BE2C (cell line): ENCODE data around the gene EIF2B2.
A peak's percentile ranks its signal among the peaks of the same experiment; 100 is the strongest.

ENCODE experiments used
- DNase-seq: peaks from one replicate; pipeline ENCODE4 v3.0.0-alpha.2; 2020
- H3K27me3 ChIP-seq: fragments of 250-450 bp; sonication (Bioruptor Pico); 2 replicates; pipeline ENCODE4 v1.5.1; 2020; ENCODE audit warnings: mild to moderate bottlenecking
- H3K36me3 ChIP-seq: fragments of 250-450 bp; sonication (Bioruptor Pico); 2 replicates; pipeline ENCODE4 v1.5.1; 2020; ENCODE audit warnings: mild to moderate bottlenecking
- H3K4me1 ChIP-seq: fragments of 250-450 bp; sonication (Bioruptor Pico); 2 replicates; pipeline ENCODE4 v1.5.1; 2020
- H3K4me3 ChIP-seq: 2 replicates; pipeline ENCODE4 v1.5.1; 2011; ENCODE audit warnings: low read depth, low read length
- H3K9me3 ChIP-seq: fragments of 250-450 bp; sonication (Bioruptor Pico); 2 replicates; pipeline ENCODE4 v1.5.1; 2020
- TF ChIP-seq, protein P1 (sequence below): IDR thresholded peaks from 2 replicates; pipeline ENCODE4 v1.5.1; 2012; ENCODE audit warnings: mild to moderate bottlenecking, low read depth, low read length

EIF2B2 gene

DNA sequence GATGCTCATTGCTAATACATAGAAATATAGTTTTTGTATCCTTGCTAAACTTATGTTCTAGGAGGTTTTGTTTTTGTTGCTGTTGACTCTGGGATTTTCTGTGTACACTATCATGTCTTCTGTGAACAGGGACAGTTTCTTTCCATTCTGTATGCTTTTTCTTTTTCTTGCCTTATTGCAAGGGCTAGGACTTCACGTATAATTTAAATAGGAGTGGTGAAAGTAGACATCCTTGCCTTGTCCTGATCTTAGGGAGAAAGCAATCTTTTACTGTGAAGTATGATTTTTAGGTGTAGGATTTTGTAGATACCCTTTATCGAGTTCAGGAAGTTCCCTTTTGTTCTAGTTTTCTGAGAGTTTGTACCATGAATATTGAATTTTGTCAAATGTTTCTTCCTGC, 1.5 kb upstream of the EIF2B2 start:
- no peak for DNase-seq
- Histone ChIP-seq H3K4me1 (no peaks in the 10 kb centered on the region), H3K27me3 (no peaks in the 10 kb centered on the region), H3K9me3 (no peaks in the 10 kb centered on the region), H3K4me3 (no peak overlapping the region), H3K36me3 (peaks cover 11% of the 10 kb centered on the region)
- TF ChIP-seq, protein P1, sequence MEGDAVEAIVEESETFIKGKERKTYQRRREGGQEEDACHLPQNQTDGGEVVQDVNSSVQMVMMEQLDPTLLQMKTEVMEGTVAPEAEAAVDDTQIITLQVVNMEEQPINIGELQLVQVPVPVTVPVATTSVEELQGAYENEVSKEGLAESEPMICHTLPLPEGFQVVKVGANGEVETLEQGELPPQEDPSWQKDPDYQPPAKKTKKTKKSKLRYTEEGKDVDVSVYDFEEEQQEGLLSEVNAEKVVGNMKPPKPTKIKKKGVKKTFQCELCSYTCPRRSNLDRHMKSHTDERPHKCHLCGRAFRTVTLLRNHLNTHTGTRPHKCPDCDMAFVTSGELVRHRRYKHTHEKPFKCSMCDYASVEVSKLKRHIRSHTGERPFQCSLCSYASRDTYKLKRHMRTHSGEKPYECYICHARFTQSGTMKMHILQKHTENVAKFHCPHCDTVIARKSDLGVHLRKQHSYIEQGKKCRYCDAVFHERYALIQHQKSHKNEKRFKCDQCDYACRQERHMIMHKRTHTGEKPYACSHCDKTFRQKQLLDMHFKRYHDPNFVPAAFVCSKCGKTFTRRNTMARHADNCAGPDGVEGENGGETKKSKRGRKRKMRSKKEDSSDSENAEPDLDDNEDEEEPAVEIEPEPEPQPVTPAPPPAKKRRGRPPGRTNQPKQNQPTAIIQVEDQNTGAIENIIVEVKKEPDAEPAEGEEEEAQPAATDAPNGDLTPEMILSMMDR: no peak

DNA sequence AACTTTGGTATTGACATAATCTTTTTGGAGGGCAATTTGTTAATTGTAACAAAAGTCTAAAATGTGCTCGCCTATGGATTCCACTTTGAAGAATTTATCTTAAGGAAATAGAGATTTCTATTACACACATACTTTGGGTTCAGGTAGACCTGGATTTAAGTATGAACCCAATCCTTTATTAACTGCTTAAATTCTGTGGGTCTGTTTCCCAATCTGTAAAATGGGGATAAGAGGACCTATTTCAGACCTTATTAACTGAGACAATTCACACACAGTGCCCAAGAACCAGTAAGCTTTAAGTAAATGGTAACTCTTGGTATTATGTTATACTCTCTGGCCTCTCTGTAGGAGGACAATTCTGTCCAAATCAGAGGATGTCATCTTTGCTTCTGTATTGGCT, 822 bp upstream of the EIF2B2 start:
- TF ChIP-seq, protein P1: no peak
- Histone ChIP-seq H3K4me1 (no peaks in the 10 kb centered on the region), H3K36me3 (peaks cover 18% of the 10 kb centered on the region), H3K9me3 (no peaks in the 10 kb centered on the region), H3K4me3 (peak overlapping the region; percentile 97), H3K27me3 (no peaks in the 10 kb centered on the region)
- DNase-seq: no peak

DNA sequence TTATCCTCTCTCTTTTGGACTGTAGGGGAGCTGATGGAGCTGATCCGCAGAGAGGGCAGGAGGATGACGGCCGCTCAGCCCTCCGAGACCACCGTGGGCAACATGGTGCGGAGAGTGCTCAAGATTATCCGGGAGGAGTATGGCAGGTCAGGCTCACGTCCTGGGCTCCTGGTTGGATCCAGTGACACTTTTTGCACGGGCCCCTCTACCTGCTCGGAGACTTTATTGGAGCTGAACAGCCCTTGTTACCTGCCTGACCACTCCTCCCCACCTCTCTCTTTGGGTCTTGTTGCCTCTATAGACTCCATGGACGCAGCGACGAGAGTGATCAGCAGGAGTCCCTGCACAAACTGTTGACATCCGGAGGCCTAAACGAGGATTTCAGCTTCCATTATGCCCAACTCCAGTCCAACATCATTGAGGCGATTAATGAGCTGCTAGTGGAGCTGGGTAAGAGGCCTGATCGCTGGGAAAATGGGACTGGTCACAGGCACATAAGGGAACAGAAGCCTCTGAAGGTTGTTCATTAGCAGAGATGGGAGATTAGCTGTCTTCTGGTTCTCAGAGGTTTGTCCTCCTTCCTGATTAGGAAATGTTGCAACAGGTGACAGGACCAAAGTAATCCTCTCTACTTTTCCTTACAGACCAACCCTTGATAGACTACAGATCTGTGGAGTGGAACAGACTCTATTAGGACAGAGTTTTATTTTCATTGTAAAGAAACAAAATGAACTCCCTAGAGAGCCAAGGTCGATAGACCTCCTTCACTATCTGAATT, 718 bp downstream of the EIF2B2 start:
- DNase-seq: no peak
- H3K4me1 ChIP-seq: no peaks in the 10 kb centered on the region

DNA sequence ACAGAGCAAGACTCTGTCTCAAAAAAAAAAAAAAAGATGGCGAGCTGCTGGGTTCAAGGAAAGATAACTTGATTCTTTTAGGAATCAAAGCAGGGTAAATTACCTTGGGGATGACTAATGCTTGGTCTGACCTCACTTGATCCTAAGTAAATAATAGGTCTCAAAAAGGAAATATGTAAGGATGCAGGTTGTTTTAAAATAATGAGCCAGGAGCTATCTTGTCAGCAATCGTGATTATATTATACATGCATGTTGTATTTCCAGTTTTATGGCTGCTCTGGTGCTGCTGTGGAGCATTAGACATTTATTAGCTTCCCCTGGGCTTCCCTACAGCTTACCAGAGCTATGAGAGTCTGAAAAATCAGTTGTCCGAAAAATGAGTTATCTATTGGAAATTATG, 2.6 kb downstream of the EIF2B2 start:
- Histone ChIP-seq H3K36me3 (peaks cover 52% of the 10 kb centered on the region), H3K9me3 (no peaks in the 10 kb centered on the region), H3K27me3 (no peaks in the 10 kb centered on the region), H3K4me1 (no peaks in the 10 kb centered on the region), H3K4me3 (no peak overlapping the region)
- TF ChIP-seq, protein P1: no peak
- DNase-seq: no peak

More for the DNA sequence above, 718 bp downstream of the EIF2B2 start:
- Histone ChIP-seq H3K36me3 (peaks cover 33% of the 10 kb centered on the region), H3K27me3 (no peaks in the 10 kb centered on the region), H3K4me3 (peak overlapping the region; percentile 97), H3K9me3 (no peaks in the 10 kb centered on the region)
- TF ChIP-seq, protein P1: no peak

DNA sequence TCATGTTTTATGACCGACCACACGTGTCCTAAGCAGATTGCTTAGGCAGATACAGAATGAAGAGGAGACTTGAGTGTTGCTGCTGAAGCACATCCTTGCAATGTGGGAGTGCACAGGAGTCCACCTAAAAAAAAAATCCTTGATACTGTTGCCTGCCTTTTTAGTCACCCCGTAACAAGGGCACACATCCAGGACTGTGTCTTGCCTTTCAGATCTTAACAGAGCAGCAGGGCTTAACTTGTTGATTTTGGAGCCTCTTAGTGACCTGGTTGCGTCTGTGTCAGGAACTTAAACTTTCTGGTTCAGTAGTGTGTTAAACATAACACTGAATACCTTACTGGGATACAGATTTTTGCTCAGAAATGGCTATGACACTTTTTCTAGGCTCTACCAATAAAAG, 6.5 kb downstream of the EIF2B2 start:
- no peaks in the 10 kb centered on the region for H3K4me1 ChIP-seq
- no peak overlapping the region for H3K4me3 ChIP-seq
- H3K36me3 ChIP-seq: peaks cover 75% of the 10 kb centered on the region
- no peaks in the 10 kb centered on the region for H3K9me3 ChIP-seq
- TF ChIP-seq, protein P1: no peak
- no peaks in the 10 kb centered on the region for H3K27me3 ChIP-seq
- DNase-seq: no peak

DNA sequence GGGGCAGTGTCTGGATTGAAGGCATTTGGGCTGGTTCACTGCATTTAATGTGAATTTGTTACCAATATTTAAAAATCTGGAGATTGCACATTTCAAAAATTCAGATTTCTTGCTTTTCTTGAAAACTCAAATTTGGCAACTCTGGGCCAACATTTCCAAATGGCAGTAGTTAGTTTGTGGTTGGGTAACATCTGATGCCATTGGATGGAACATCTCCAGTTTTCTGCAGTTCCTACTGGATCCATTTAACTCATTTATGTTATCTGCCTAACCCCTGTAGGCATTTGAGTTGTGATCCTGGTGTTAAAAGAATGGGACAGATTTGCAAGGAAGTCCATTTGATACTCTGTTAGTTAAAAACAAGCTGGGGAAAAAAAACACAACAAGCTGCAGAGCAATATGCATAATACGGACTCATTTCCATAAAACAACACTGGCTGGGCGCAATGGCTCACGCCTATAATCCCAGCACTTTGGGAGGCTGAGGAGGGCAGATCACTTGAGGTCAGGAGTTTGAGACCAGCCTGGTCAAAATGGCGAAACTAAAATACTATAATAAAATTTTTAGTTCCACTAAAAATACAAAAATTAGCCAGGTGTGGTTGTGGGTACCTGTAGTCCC, 7.9 kb downstream of the EIF2B2 start:
- no peak overlapping the region for H3K4me3 ChIP-seq
- no peaks in the 10 kb centered on the region for H3K27me3 ChIP-seq
- no peaks in the 10 kb centered on the region for H3K9me3 ChIP-seq
- no peaks in the 10 kb centered on the region for H3K4me1 ChIP-seq
- H3K36me3 ChIP-seq: peaks cover 78% of the 10 kb centered on the region
- TF ChIP-seq, protein P1: no peak
- no peak for DNase-seq
